SJCRH30 (cell line): ENCODE measurements around the gene FIGLA. TPM values are rescaled to one million over a fixed set of nuclear protein-coding genes. Genes with fewer than 3 reads are reported as not detected.

Source experiments
- DNase-seq, 2 experiments: peaks; one replicate each; pipeline ENCODE4 v3.0.0-alpha.2; 2015 to 2020
- H3K27ac ChIP-seq: fragments of 250-450 bp; sonication (Bioruptor Pico); 2 replicates; pipeline ENCODE4 v1.5.1; 2020; ENCODE audit warnings: mild to moderate bottlenecking, moderate library complexity
- H3K27me3 ChIP-seq: fragments of 250-450 bp; sonication (Bioruptor Pico); 2 replicates; pipeline ENCODE4 v1.5.1; 2020; ENCODE audit warnings: mild to moderate bottlenecking, moderate library complexity
- H3K36me3 ChIP-seq: fragments of 250-450 bp; sonication (Bioruptor Pico); 2 replicates; pipeline ENCODE4 v1.5.1; 2020; ENCODE audit warnings: mild to moderate bottlenecking, moderate library complexity
- H3K4me1 ChIP-seq: fragments of 250-450 bp; sonication (Bioruptor Pico); 2 replicates; pipeline ENCODE4 v1.5.1; 2020; ENCODE audit warnings: mild to moderate bottlenecking, moderate library complexity
- H3K4me3 ChIP-seq: fragments of 250-450 bp; sonication (Bioruptor Pico); 2 replicates; pipeline ENCODE4 v1.5.1; 2020; ENCODE audit warnings: mild to moderate bottlenecking, moderate library complexity
- H3K9me3 ChIP-seq: fragments of 250-450 bp; sonication (Bioruptor Pico); replicated peaks from 2 replicates; pipeline ENCODE4 v1.5.1; 2020; ENCODE audit warnings: mild to moderate bottlenecking, moderate library complexity
- total RNA-seq: library from RNA; depleted of rRNA; stranded (reverse); fragments of >200 nt; shearing (Covaris generic); gene quantifications from 2 replicates; pipeline ENCODE4 v1.2.3, GENCODE V29; 2014

Gene FIGLA
- total RNA-seq, 1 experiment from 2014 or later, result not detected

GRCh38 chr2:70769450-70769849 is 21.0 kb downstream of the FIGLA start:
- Histone ChIP-seq H3K4me1 (no peaks in the 10 kb centered on the region), H3K27me3 (peaks cover 35% of the 10 kb centered on the region), H3K4me3 (no peak overlapping the region), H3K36me3 (no peaks in the 10 kb centered on the region; the same call in 1 of the 2 replicates), H3K9me3 (no peaks in the 10 kb centered on the region), H3K27ac (no peak overlapping the region)
- DNase-seq, result no peak

DNA sequence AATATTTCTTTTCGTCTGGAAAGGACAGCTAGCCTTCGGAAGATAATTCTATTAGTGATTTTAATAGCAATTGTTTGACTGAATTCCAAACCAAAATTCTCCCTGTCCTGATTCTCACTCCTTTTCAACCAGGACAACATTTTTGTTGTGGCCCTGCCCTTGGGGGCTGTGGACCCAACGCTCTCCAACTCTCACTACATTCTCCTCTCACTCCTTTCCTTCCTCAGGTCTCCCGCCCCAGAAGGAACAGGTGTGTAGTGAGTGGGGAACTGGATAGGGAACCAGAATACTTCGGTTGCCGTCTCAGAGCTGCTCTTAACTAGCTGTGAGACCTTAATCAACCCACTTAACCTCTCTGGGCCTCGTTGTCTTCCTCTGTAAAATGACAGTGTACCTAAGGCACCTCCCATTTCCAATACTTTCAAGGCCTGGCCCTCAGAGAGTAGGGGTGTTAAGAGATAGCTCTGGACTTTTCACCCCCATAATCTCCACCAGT is 21.8 kb downstream of the FIGLA start:
- H3K27ac ChIP-seq, result no peak overlapping the region
- H3K36me3 ChIP-seq, result no peaks in the 10 kb centered on the region; the same call in 1 of the 2 replicates
- H3K9me3 ChIP-seq, result no peaks in the 10 kb centered on the region
- no peak overlapping the region for H3K4me3 ChIP-seq
- H3K4me1 ChIP-seq, result no peaks in the 10 kb centered on the region
- no peak for DNase-seq
- H3K27me3 ChIP-seq, result peaks cover 35% of the 10 kb centered on the region

DNA sequence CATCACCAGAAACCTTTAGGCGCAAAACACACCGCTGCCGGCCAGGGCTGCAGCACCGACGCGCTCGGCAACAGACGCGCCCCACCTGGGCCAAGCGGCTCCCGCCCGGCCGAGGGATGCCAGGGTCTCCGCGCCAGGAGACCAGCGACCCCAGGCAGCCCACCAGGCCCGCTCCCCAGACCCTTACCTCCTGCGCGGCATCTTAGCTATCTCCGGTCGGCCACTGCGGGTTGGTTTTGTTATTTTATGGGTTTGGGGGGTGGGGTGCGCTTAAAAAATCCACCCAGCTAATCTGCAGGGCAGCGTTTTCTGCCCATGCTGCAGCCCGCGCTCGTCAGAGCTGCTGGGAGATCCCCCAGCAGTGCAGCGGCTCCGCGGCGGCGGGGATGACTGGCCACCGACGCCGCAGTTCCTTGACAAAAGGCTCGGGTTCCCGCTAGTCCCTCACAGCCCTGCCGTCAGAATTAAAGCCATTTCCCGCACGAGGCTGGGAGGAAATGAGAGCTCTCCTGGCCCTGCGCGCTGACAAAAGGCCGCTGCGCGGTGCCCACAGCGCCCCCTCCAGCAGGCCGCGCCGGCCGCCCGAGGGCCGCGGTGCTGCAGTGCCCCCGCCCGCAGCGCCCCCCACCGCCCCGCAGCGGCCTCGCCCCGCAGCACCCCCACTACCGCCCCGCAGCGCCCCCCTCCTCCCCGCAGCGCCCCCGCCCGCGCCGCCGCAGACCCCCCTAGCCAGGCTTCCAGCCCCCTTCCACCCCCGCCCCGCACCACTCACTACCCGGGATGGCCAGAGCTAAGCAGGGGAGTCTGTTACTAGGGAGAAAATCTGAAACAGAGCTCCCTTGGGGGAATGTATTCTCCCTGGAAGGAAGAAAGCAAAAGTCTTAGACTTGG is 22.5 kb downstream of the FIGLA start, which contains the start of gene ADD2:
Gene ADD2, minus strand, starts transcription at position 502 of the 891 bp plus-strand sequence. CDS start 61,792 bp downstream, outside the sequence.
- Histone ChIP-seq H3K4me1 (no peaks in the 10 kb centered on the region), H3K4me3 (no peak within 1 kb of the TSS), H3K27me3 (peaks cover 35% of the 10 kb centered on the region), H3K9me3 (no peaks in the 10 kb centered on the region), H3K36me3 (no peaks in the 10 kb centered on the region; the same call in 1 of the 2 replicates), H3K27ac (no peak within 1 kb of the TSS)
- no peak for DNase-seq

DNA sequence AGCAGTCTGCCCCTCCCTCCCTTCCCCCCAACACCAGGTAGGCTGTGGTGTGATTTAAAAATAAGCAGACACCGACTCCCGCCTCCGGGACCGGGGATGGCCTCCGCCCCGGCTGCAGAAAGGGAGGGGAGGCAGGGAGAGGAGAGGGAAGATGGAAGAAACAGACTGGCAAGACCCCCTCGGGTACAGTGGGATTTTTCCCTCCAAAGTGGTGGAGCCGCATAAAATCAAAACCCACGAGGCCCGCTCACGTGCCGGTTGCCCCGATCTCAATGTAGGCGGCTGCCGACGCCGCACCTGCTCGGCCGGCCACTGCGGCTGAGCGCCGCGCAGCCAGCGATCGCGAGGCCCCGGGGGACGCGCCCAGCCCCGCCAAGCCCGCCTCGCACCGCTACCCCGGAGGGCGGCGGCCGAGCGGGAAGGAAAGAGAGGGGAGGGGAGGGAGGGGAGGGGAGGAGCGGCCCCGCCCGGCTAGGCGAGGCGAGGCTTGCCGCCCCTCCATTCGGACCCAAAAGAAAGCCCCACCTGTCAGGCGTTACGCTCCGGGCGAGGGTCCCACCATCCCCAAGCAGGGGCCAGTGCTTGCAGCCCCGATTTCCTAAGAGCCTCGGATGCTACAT is 23.3 kb downstream of the FIGLA start:
- Histone ChIP-seq H3K27me3 (peaks cover 32% of the 10 kb centered on the region), H3K9me3 (no peaks in the 10 kb centered on the region), H3K27ac (no peak overlapping the region), H3K4me1 (no peaks in the 10 kb centered on the region), H3K36me3 (no peaks in the 10 kb centered on the region; the same call in 1 of the 2 replicates), H3K4me3 (no peak overlapping the region)
- no peak for DNase-seq

DNA sequence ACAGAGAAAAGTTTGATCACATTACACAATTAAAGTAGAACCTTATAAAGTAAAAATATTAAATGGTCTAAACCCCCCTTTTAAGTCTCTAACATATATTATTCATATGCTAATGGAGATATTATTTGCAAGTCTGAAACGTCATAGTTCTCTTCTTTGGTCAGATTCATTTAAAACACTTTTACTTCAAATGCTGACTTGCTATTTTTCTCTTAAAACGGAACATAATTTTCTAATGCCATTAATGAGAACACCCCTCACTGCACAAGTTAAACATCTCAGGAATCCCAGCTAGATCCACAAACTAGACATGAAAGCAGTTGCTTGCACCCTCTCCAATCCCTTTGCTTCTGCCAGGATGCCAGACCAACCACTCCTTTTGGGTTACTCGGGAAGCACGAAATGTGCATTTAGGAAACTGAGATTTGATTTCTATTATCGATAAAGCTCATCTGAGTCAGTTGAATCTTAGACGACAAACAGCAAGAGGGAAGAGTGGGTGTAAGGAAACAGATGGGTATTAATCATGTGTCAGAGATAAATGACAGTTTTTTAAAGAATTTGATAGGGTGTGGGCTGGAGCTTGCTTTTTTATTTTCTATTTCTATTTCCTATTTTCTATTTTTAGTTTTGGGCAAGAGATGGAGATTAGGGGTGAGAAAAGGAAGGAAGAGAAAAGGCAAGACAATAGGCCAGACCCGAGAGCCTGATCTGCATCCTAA is 23.9 kb downstream of the FIGLA start:
- no peak overlapping the region for H3K4me3 ChIP-seq
- no peaks in the 10 kb centered on the region for H3K4me1 ChIP-seq
- peaks cover 29% of the 10 kb centered on the region for H3K27me3 ChIP-seq
- H3K36me3 ChIP-seq, result no peaks in the 10 kb centered on the region; the same call in 1 of the 2 replicates
- no peak overlapping the region for H3K27ac ChIP-seq
- no peak for DNase-seq
- no peaks in the 10 kb centered on the region for H3K9me3 ChIP-seq

GRCh38 chr2:70765507-70765906 is 24.9 kb downstream of the FIGLA start:
- Histone ChIP-seq H3K9me3 (no peaks in the 10 kb centered on the region), H3K27ac (no peak overlapping the region), H3K4me1 (no peaks in the 10 kb centered on the region), H3K4me3 (no peak overlapping the region), H3K36me3 (no peaks in the 10 kb centered on the region; the same call in 1 of the 2 replicates), H3K27me3 (peaks cover 21% of the 10 kb centered on the region)
- no peak for DNase-seq

- no peaks in the 10 kb centered on the region for H3K9me3 ChIP-seq
- H3K27ac ChIP-seq, result no peak overlapping the region
- no peak for DNase-seq
- H3K36me3 ChIP-seq, result no peaks in the 10 kb centered on the region
- no peak overlapping the region for H3K4me3 ChIP-seq
- peaks cover 10% of the 10 kb centered on the region for H3K27me3 ChIP-seq
- H3K4me1 ChIP-seq, result no peaks in the 10 kb centered on the region
Measured at GRCh38 chr2:70759446-70759845, 31.0 kb downstream of the FIGLA start.

GRCh38 chr2:70757966-70758365 is 32.5 kb downstream of the FIGLA start:
- no peak for DNase-seq
- H3K4me3 ChIP-seq, result no peak overlapping the region
- no peaks in the 10 kb centered on the region for H3K36me3 ChIP-seq
- no peaks in the 10 kb centered on the region for H3K4me1 ChIP-seq
- peaks cover 14% of the 10 kb centered on the region for H3K27me3 ChIP-seq
- H3K27ac ChIP-seq, result no peak overlapping the region
- H3K9me3 ChIP-seq, result no peaks in the 10 kb centered on the region

- no peak overlapping the region for H3K27ac ChIP-seq
- H3K36me3 ChIP-seq, result no peaks in the 10 kb centered on the region
- H3K4me1 ChIP-seq, result no peaks in the 10 kb centered on the region
- no peak overlapping the region for H3K4me3 ChIP-seq
- peaks cover 17% of the 10 kb centered on the region for H3K27me3 ChIP-seq
- no peak for DNase-seq
- no peaks in the 10 kb centered on the region for H3K9me3 ChIP-seq
Measured at GRCh38 chr2:70757360-70757759, 33.1 kb downstream of the FIGLA start.

DNA sequence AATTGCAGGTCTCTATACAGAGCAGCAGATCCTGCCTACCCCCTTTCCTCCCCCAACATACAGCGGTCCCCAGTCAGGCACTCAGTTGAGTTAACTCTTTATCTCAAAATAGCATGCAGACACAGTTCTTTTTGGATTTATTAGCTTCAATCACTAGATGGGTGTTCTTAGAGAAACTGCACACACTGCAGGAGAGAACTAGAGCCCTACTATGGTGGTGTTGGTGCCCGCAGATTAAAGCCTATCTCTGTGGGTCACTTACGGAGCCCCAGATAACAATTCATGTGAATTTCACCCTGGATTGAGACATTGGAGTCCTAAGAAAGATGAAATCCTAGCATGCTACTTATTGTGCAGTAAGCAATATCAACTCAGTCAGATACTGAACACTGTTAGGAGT is 34.3 kb downstream of the FIGLA start:
- no peak overlapping the region for H3K27ac ChIP-seq
- DNase-seq, result no peak
- H3K36me3 ChIP-seq, result no peaks in the 10 kb centered on the region
- no peak overlapping the region for H3K4me3 ChIP-seq
- no peaks in the 10 kb centered on the region for H3K4me1 ChIP-seq
- peaks cover 17% of the 10 kb centered on the region; the same call in 1 of the 2 replicates for H3K27me3 ChIP-seq
- H3K9me3 ChIP-seq, result no peaks in the 10 kb centered on the region

- Histone ChIP-seq H3K4me1 (no peaks in the 10 kb centered on the region), H3K9me3 (no peaks in the 10 kb centered on the region), H3K27ac (no peak overlapping the region), H3K27me3 (peaks cover 17% of the 10 kb centered on the region; the same call in 1 of the 2 replicates), H3K36me3 (no peaks in the 10 kb centered on the region), H3K4me3 (no peak overlapping the region)
- no peak for DNase-seq
Measured at GRCh38 chr2:70753902-70754301, 36.5 kb downstream of the FIGLA start.

DNA sequence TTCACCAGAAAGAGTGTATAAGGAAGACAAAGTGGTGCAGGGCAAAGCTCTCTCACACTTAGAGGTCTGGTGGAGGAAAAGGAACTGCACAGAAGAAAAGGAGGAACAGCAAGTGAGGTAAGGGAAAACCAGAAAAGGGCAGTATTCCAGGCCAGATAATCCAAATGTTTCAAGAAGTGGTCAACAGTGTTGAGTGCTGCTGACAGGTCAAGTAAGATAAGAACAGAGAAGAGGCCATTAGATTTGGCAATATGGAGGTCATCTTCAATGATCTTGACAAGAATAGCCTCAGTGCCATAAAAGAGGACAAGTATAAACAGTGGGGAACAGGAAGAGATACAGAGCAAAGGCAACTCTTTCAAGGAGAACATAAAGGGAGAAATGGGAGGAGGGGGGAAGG is 37.4 kb downstream of the FIGLA start:
- Histone ChIP-seq H3K27me3 (peaks cover 17% of the 10 kb centered on the region; the same call in 1 of the 2 replicates), H3K36me3 (no peaks in the 10 kb centered on the region), H3K4me3 (no peak overlapping the region), H3K4me1 (no peaks in the 10 kb centered on the region), H3K27ac (no peak overlapping the region), H3K9me3 (no peaks in the 10 kb centered on the region)
- no peak for DNase-seq

GRCh38 chr2:70752396-70752795 is 38.0 kb downstream of the FIGLA start:
- H3K27ac ChIP-seq, result no peak overlapping the region
- no peaks in the 10 kb centered on the region for H3K4me1 ChIP-seq
- H3K36me3 ChIP-seq, result no peaks in the 10 kb centered on the region
- no peak overlapping the region for H3K4me3 ChIP-seq
- H3K27me3 ChIP-seq, result peaks cover 11% of the 10 kb centered on the region; the same call in 1 of the 2 replicates
- no peak for DNase-seq
- H3K9me3 ChIP-seq, result no peaks in the 10 kb centered on the region

GRCh38 chr2:70751881-70752280 is 38.6 kb downstream of the FIGLA start:
- Histone ChIP-seq H3K9me3 (no peaks in the 10 kb centered on the region), H3K27ac (no peak overlapping the region), H3K27me3 (peaks cover 7% of the 10 kb centered on the region; the same call in 1 of the 2 replicates), H3K36me3 (no peaks in the 10 kb centered on the region), H3K4me3 (no peak overlapping the region), H3K4me1 (no peaks in the 10 kb centered on the region)
- DNase-seq, result no peak
